ENCODE results near the gene SNW1.

DNA sequence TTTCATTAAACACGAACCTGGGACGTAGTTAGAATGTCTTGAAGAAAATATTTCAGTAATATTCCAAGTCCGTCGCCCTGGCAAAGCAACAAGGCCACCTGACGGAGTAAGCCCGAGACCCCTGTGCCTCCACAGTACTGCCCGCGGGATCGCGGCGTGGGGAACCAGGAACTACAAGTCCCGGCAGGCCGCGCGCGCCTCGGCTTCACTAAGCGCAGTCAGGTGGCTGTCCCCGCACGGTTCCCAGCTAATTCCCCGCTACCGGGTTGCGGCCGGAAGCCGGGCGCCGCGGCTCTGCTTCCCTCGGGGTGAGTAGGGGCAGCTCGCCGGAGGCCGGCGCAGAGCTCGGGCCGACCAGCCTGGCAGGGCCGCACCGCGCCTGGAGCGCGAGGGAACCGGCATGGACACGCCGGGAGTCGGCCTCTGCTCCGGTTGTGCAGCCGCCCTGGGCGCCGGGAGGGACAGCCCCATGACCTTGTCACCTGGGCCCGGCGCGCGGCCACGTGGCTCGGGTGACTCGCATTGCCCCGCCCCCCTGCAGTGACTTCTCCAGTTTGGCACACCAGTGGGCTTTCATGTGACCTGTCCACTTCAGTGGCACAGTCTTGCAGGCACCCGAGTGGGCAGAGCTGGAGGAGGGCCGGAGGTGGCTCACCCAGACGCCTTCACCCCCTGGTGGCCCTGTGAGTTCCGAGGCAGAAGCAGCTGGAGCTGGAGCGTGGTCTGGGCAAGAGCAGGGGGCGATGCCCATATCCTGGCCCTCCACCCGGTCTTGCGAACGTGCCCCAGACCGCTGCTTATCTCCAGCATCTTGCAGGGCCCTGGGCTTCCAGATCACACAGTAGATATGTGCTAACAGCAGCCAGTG is 39.1 kb upstream of the SNW1 start, which contains the start of gene ADCK1:
- no peak for TF ChIP-seq EZH2phosphoT487 (IDR thresholded peaks at IDR 0.05; ENCODE audit: borderline replicate concordance, low read length)
- TF ChIP-seq, protein P1, sequence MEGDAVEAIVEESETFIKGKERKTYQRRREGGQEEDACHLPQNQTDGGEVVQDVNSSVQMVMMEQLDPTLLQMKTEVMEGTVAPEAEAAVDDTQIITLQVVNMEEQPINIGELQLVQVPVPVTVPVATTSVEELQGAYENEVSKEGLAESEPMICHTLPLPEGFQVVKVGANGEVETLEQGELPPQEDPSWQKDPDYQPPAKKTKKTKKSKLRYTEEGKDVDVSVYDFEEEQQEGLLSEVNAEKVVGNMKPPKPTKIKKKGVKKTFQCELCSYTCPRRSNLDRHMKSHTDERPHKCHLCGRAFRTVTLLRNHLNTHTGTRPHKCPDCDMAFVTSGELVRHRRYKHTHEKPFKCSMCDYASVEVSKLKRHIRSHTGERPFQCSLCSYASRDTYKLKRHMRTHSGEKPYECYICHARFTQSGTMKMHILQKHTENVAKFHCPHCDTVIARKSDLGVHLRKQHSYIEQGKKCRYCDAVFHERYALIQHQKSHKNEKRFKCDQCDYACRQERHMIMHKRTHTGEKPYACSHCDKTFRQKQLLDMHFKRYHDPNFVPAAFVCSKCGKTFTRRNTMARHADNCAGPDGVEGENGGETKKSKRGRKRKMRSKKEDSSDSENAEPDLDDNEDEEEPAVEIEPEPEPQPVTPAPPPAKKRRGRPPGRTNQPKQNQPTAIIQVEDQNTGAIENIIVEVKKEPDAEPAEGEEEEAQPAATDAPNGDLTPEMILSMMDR (conservative IDR thresholded peaks at IDR 0.05; ENCODE audit: low read depth, low read length): peak; percentile 41; the same call in 1 of the 2 replicates
